NCI-H128 (cell line): ENCODE results near the gene DCLRE1C.
"Not testable (repeated sequence)": the region's sequence is repeated elsewhere in the genome, so short reads cannot be mapped to it uniquely, and the experiment has no call there.

Experiments
- DNase-seq: peaks from one replicate; lab custom pipeline; 2025; ENCODE audit not compliant: unreplicated experiment; lab: John Stamatoyannopoulos, UW

DCLRE1C gene

DNA sequence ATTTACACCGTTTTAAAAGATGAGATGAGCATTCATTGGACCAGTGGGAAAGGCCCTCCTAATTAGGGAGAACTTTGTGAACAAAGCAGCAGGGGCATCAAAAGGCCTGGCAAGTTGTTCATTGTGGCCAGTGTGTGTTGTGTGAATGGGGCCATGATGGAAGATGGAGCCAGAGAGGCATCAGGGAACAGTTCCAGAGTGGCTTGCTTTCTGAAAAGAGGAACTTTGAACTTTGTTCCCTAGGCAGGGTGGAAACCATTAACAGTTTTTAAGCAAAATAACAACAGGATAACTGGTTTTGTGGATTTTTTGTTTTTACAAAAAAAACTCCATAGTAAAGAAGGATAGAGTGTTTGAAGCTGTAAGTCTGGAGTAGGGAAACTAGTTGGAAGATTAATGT lies 62.7 kb downstream of the DCLRE1C start:
- no peak for DNase-seq

DNA sequence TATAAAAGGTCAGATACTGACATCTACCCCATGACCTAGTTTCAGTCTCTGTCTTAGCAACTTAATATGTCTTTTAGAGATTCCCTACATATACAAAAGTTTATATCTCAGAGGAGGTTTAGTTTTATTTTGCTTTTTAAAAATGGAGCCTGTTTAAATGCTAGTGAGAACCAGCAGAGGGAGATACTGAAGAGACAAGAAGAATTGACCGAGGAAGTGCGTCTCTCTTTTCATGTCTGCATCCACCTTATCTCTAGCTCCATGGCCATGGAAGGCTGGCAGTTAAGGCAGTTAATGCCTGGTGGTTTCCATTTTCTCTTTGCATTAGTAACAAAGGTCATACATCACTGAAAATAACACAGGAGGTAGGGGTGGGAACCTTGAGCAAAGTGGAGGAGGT lies 64.6 kb downstream of the DCLRE1C start:
- no peak for DNase-seq

DNA sequence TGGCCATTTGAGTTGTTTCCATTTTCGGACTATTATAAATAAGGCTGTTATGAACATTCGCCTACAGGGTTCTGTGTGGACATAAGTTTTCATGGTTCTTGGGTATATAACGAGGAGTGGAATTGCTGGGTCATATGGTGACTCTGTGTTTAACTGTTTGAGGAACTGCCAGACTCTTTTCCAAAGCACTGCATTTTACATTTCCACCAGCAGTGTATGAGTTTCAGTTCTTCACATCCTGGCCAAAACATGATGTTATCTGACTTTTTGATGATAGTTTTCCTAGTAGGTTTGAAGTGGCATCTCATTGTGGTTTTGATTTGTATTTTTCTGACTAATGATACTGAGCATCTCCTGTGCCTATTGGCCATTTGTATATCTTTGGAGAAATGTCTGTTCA lies 69.8 kb downstream of the DCLRE1C start:
- DNase-seq, result no peak

DNA sequence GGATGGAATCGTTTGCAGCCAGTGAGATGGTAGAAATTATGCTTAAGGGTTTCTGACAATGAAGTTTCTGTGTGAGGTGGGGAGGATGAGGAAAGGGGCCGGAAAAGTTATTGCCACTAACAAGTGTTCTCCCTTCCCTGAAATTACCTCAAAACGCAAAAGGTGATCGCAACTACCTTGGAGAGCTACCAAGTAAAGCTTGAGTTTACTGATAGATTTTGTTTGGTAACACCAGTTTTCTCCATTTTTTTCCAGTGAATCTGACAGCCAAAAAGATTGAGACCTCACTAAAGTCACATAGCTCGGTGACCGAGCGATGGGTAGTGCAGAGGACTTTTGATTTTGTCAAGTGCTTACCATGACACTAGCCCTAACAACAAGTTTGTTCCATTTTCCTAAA lies 73.7 kb downstream of the DCLRE1C start:
- no peak for DNase-seq

DNA sequence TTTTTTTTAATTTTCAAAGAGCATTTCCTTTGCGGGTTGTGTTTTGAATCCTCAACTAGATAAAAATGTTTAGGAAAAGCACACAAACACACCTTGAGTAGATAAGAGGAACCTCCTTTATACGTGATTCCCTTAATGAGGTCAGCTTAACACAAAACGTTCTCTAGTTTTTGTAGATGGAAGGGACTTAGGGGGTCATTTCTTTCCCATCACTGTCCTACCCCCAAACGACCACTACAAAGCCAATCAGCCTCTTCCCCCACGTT lies 74.0 kb downstream of the DCLRE1C start:
- no peak for DNase-seq

DNA sequence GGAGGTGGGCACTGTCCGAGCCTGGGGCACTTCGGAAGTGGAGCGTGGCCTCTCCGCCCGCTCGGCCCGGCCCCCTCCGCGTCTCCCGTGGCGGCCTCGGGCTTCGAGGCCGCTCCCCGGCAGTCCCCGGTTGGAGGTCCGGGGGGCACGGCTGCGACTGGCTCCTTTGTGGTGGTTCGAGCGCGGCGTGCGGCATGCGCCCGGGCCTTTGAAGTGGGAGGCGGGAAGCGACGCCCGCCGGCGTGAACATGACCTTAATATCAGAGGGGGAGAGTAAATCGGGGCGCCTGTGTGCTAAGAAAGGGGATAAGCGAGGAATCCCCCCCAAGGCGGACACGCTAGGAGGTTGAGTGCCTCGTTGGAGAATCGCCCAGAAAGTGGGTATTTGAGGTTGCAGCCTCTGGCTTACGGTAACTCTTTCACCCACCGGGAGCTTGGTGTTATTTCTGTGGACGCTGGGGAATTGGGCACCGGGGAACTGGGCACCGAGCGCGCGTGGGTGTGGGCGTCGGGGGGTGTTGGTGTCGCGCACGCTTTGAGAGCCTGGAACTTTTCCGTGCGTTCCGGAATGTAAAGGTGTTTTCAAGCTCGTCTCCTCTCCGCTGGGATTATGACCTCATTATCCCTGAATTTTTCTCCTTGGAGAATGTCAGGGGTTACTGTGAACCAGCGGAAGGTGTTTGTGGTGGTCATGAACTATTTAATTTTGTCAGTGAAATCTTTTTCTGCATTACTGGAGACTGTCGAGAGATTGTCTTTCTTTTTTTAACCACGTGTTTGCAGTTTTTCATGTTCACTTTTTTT lies 74.6 kb downstream of the DCLRE1C start:
- DNase-seq, result no peak

DNA sequence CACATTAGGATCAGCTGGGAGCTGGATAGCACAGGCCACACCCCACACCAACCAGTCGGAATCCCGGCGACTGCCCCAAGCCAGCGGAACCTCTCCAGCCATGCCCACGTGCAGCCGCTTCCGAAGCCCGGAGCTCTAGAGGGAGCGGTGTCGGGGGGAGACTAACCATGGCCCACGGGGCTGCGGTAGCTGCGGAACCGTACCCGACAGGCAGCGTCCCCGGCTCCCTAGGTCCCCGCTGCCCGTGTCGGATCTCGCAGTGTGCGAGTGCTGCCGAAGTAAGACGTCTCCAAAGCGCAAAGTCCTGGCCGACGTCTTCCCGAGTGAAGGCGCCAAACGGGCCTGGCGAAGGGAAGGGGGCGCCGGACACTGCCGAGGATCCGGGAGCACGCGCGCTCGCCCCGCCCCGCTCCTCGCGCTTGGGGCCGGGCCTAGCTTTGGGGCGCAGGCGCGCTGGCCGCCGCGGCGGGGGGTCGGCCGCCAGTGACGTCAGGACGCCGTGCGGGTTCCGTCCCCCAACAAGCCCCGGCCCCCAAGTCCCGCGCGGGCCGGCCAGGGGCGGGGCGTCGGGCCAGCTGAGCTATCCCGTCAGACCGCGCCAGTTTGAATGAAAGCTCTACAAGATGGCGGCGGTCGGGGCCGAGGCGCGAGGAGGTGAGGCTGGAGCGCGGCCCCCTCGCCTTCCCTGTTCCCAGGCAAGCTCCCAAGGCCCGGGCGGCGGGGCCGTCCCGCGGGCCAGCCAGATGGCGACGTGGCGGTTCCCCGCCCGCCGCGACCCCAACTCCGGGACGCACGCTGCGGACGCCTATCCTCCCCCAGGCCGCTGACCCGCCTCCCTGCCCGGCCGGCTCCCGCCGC lies 75.4 kb downstream of the DCLRE1C start, which contains the start of gene SUV39H2:
Gene SUV39H2 (plus strand): TSS at position 601 of the 858 bp plus-strand sequence. CDS start 23 bp downstream, at position 624.
- DNase-seq, result peak; percentile 75

DNA sequence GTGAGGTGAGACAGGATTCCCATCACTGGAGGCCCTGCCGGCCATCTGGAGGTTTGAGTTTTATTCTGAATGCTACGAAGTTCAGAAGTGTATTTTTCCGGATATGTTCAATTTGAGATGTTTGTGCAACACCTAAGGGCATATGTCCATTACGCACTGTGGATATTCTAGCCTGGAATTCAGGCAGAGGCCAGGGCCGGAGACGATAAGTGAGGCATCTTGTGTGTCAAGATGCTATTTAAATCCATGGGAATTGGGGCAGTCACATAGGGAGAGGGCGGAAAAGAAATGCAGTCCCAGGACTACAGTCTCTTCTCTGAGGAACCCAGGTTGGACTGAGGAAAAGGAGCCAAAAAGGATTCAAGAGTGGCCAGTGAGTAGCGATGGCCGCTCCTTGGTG lies 77.1 kb downstream of the DCLRE1C start:
- DNase-seq, result no peak

DNA sequence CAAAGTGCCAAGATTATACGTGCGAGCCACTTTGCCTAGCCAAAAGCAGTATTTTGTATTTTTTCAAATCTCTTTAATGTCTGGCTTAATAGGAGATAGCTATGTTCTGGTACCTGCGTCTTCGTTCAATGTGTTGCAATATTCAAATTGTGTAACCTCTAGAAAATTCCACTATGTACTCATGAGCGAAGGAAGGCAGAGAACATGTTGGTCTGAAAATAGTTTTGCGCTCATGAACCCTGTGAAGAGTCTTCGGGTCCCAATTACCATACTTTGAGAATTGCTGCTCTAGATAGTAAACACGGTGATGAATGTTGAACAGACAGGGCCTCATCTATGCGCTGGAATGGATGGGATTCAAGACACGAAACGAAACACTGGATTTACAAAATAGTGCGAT lies 78.0 kb downstream of the DCLRE1C start:
- no peak for DNase-seq

DNA sequence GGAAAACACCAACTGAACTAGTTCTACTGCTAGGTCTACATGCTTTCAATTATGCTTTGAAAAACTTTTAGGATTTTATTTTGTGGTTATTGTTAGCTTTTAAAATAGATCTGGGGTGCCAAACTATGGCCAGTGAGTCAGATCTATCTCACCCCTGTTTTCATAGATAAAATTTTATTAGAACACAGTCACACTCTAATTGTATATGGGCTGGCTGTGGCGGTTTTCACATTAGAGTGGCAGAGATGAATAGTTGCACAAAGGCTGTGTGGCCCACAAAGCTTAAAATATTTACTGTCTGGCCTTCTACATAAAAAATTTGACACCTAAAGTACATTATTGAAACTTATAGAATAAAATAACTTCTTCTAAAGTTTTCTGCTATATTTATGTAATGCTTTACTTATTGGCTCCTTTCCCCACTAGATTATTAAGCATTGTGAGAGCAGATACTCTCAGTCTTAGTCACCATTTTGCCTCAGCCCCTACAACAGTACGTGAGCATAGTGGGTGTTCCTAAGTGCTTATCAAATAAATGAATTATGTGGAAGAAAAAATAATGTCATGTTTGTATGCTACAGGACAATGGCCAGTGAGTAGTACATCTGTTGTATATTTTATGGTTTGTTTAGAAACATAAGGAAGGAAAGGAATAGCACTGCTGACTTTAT lies 80.7 kb downstream of the DCLRE1C start:
- DNase-seq, result no peak

DNA sequence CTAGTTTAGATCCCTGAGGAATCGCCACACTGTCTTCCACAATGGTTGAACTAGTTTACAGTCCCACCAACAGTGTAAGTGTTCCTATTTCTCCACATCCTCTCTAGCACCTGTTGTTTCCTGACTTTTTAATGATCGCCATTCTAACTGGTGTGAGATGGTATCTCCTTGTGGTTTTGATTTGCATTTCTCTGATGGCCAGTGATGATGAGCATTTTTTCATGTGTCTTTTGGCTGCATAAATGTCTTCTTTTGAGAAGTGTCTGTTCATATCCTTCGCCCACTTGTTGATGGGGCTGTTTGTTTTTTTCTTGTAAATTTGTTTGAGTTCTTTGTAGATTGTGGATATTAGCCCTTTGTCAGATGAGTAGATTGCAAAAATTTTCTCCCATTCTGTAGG lies 89.0 kb downstream of the DCLRE1C start:
- not testable (repeated sequence) for DNase-seq

DNA sequence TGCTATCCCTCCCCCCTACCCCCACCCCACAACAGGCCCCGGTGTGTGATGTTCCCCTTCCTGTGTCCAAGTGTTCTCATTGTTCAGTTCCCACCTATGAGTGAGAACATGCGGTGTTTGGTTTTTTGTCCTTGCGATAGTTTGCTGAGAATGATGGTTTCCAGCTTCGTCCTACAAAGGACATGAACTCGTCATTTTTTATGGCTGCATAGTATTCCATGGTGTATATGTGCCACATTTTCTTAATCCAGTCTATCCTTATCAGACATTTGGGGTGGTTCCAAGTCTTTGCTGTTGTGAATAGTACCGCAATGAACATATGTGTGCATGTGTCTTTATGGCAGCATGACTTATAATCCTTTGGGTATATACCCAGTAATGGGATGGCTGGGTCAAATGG lies 89.4 kb downstream of the DCLRE1C start:
- not testable (repeated sequence) for DNase-seq

DNA sequence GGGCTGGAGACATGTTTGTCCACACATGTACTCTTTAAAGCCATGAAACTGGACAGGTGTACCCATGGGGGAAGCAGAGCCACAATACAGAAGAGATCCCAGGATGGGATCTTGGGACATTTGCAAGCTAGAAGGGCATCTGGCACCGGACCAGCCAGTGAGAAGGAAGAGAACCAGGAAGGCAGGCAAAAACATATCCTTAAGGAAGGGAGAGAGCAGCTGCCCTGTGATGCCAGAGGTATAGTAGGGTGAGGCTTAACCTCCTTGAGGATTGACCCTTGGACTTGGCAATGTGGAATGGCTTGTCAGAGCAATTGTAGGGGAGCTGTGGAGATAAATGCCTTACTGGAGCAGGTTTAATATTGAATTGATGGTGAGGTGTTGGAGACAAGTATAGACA lies 93.1 kb downstream of the DCLRE1C start:
- DNase-seq, result no peak

DNA sequence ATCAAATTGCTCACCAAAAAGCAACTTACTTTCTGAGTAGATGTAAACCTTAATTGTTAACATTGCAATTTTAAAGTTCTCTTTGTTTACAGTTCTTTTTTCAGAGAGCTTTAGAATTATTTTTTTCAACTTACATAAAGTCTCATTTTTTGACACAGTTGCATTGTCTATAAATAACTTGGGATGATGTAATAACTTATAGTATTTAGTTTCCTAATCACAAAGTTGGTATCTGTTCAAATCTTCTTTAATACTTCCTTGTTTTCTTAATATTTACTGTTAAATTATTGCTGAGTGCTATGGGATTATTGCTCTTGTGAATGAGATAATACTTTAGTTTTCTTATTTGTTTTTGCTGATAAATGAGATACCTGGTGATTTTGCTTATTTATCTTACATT lies 94.1 kb downstream of the DCLRE1C start:
- no peak for DNase-seq

DNA sequence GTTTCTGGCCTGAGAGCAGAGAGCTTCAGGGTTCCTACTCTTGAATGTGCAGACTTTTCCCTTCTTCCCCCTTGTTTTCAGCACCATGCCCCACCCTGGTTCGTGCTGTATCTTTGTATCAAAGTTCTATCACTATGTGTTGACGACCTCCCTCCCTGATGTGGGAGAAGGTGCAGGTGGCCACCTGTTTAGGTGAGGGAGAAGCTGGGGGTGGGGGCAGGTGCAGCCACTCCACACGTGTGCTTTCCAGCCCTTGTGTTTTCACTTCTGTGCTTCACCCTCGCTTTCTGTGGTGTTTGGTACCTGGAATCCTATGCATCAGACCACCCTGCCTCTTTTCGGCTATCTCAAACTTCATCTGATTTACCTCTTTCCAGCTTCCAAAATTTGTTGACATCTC lies 94.9 kb downstream of the DCLRE1C start:
- no peak for DNase-seq

DNA sequence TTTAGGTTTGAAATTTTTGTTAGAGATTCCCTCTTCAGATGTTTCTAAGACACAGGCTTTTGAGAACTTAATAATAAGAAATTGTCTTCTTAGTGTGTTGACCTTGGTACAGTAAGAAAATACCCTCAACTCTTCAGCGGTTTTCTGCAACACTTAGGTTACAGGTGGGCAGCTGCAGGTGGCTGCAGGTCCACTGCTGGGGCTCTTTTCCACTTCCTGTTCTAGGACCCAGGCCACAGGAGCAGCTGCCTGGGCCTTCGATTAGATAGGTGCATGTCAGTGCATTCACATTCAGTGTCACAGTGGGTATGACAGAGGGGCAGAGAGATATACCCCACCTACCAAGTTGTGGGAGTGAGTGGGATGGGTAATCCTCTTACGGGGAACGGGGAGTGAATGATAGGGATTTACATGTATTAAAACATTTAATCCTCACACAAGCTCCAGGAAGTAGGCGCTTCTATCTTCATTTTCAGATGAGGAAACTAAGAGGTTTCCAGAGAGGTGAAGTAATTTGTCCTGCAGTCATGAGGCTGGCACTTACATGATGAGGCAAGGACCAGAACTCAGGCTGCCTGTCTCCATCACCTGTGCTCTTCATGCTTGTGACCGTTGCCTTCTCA lies 95.4 kb downstream of the DCLRE1C start:
- no peak for DNase-seq

DNA sequence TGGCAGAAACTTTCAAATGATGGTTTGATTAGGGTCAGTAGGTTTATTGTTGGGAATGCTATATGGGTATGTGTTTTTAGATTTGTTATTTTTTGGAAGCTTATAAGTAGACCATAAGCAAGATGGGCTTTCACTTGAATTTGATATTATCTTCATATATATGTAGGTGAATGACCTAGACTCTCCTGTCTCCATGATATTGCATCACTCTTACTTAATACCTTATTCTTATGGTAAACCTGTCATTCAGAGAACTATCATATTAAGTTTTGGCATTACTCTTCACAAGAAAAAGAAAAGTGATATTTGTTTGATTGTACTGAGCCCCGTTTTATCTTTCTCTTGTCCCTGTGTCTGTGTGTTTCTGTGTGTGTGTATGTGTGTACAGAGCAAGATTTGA lies 98.4 kb downstream of the DCLRE1C start:
- DNase-seq, result no peak

DNA sequence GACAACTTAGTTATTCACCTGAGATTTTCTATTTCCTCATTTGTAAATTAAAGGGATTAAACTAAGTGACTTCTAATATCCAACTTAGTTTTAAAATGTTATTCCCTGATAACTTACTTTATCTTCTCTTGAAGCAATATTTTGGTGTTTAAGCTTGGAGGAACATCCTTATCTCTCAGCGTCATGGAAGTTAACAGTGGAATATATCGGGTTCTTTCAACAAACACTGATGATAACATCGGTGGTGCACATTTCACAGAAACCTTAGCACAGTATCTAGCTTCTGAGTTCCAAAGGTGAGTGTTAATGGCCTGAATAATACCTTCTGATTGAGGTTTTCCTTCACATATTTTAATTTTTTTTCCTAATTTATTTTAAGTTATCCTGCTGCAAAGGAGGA lies 101.7 kb downstream of the DCLRE1C start:
- DNase-seq, result no peak
